ENCODE data around the gene PRSS58.

The PRSS58 gene

DNA sequence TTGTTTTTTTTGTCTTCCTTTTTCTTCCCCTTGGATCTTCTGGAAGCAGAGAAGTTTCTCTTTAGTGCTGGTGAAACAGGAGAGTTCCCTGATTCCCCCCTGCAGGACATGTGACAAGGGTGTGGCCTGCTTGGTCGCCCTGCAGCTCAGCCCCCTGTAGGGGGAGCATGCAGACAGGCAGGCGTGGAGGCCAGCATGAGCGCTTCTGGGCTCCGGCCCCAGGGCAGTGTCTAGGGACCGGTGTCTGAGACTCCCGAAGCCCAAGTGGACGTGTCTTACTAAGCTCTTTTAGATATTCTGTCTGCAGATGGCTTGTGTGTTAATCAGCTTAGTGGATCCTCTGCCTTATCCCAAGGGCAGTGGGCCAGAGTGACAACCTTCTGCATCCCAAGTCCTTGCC, 26.1 kb downstream of the PRSS58 start:
- DNase-seq, result no peak

DNA sequence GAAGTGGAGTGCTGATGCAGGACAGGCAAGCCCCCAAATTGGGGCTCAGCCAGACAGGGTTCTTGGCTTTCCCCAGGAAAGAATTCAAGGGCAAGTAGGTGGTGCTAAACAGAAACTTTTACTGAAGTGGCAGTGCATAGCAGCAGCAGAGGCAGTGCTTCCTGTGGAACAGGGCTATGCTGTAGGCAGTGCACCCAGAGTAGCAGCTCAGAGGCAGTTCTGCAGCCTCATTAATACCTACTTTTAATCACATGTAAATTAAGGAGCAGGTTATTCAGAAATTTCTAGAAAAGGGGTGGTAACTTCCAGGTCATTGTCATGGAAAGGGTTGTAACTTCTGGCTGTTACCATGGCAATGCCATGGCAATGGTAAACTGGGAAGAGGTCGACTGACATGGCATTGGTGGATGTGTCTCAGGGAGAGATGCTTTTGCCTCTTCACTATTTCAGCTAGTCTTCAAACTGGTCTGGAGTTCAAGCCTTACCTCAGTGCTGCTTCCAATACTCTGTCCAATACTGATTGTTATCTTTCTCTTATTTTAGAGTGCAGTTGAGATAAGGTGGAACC, 29.2 kb downstream of the PRSS58 start:
- intact Hi-C loops (cut with DNase I), result no loop called here
- no peak for DNase-seq

More for the DNA sequence above, 26.1 kb downstream of the PRSS58 start:
- intact Hi-C loops (cut with DNase I), result no loop called here

Measured in head of caudate nucleus (tissue), 42 donors.